HEK293 (cell line): ENCODE data around the gene DUSP2.

Experiments
- CTCF ChIA-PET: fragments of 350-600 bp; formaldehyde crosslinking; extraction: SDS; loops from one replicate; lab custom pipeline; 2021; ENCODE audit warnings: antibody characterized with exemption; lab: Yijun Ruan, JAX
- POLR2A ChIA-PET: fragments of 300-600 bp; formaldehyde crosslinking; extraction: SDS; loops from one replicate; lab custom pipeline; 2020; ENCODE audit warnings: antibody characterized with exemption, inconsistent platforms; lab: Yijun Ruan, JAX
- H3K27ac ChIP-seq: fragments of 200-500 bp; sonication (Bioruptor generic); 2 replicates; pipeline ENCODE4 v1.5.1; 2014; ENCODE audit warnings: low read depth, low read length, control low read depth, inconsistent platforms; ENCODE audit errors: extremely low read depth
- H3K36me3 ChIP-seq, 2 experiments: fragments of 200-500 bp in 1 of 2; sonication (Bioruptor generic) in 1 of 2; 1 replicate in 1 of 2; 2 replicates in 1 of 2; pipeline ENCODE4 v1.5.1; 2014 to 2017; ENCODE audit warnings: inconsistent platforms in 2 of 2, low read length in 2 of 2; ENCODE audit not compliant: control insufficient read depth in 2 of 2, insufficient read depth in 1 of 2
- H3K4me1 ChIP-seq: fragments of 200-500 bp; sonication (Bioruptor generic); 2 replicates; pipeline ENCODE4 v1.5.1; 2014; ENCODE audit warnings: mild to moderate bottlenecking, low read length, inconsistent platforms; ENCODE audit not compliant: control insufficient read depth, insufficient read depth
- H3K4me3 ChIP-seq: 2 replicates; pipeline ENCODE4 v1.5.1; 2011; ENCODE audit warnings: low read depth, mild to moderate bottlenecking, control low read depth, low read length, moderate library complexity
- H3K9me3 ChIP-seq: fragments of 200-500 bp; sonication (Bioruptor generic); 2 replicates; pipeline ENCODE4 v1.5.1; 2014; ENCODE audit warnings: low read depth, low read length, inconsistent platforms; ENCODE audit not compliant: control insufficient read depth, insufficient read depth
- KLF16 ChIP-seq: fragments of 450-650 bp; formaldehyde crosslinking; IDR thresholded peaks from 2 replicates; pipeline ENCODE4 v1.5.1; 2017; ENCODE audit warnings: missing biosample characterization, missing genetic modification characterization
- SP3 ChIP-seq: fragments of 450-650 bp; formaldehyde crosslinking; IDR thresholded peaks from 2 replicates; pipeline ENCODE4 v1.5.1; 2016; ENCODE audit warnings: missing biosample characterization, missing genetic modification characterization
- ZBTB20 ChIP-seq: fragments of 450-650 bp; formaldehyde crosslinking; IDR thresholded peaks from 2 replicates; pipeline ENCODE4 v1.5.1; 2016; ENCODE audit warnings: missing biosample characterization, missing genetic modification characterization
- ZFP3 ChIP-seq: fragments of 450-650 bp; formaldehyde crosslinking; IDR thresholded peaks from 2 replicates; pipeline ENCODE4 v1.5.1; 2016; ENCODE audit warnings: low read depth, missing biosample characterization, missing genetic modification characterization
- ZNF214 ChIP-seq: fragments of 450-650 bp; formaldehyde crosslinking; IDR thresholded peaks from 2 replicates; pipeline ENCODE4 v1.5.1; 2017; ENCODE audit warnings: missing biosample characterization, mild to moderate bottlenecking, missing genetic modification characterization, borderline replicate concordance
- ZNF426 ChIP-seq: fragments of 450-650 bp; formaldehyde crosslinking; IDR thresholded peaks from 2 replicates; pipeline ENCODE4 v1.5.1; 2017; ENCODE audit warnings: missing biosample characterization, missing genetic modification characterization, mild to moderate bottlenecking, inconsistent platforms, moderate library complexity
- ZNF544 ChIP-seq: fragments of 450-650 bp; formaldehyde crosslinking; IDR thresholded peaks from 2 replicates; pipeline ENCODE4 v1.5.0; 2017; ENCODE audit warnings: missing biosample characterization, missing genetic modification characterization
- ZNF560 ChIP-seq: fragments of 450-650 bp; formaldehyde crosslinking; IDR thresholded peaks from 2 replicates; pipeline ENCODE4 v1.5.1; 2017; ENCODE audit warnings: missing biosample characterization, missing genetic modification characterization, borderline replicate concordance
- ZNF596 ChIP-seq: fragments of 450-650 bp; IDR thresholded peaks from 2 replicates; pipeline ENCODE4 v1.5.0; 2018; ENCODE audit warnings: missing biosample characterization, mild to moderate bottlenecking, missing genetic modification characterization, moderate library complexity
- ZNF777 ChIP-seq: fragments of 450-650 bp; formaldehyde crosslinking; IDR thresholded peaks from 2 replicates; pipeline ENCODE4 v1.5.1; 2017; ENCODE audit warnings: missing biosample characterization, missing genetic modification characterization, borderline replicate concordance
- ZNF830 ChIP-seq: fragments of 450-650 bp; IDR thresholded peaks from 2 replicates; pipeline ENCODE4 v1.5.0; 2018; ENCODE audit warnings: missing biosample characterization, missing genetic modification characterization, low read depth, mild to moderate bottlenecking, moderate library complexity
- TF ChIP-seq, protein P1 (sequence below): fragments of 450-650 bp; formaldehyde crosslinking; IDR thresholded peaks from 2 replicates; pipeline ENCODE4 v1.5.1; 2016; ENCODE audit warnings: missing biosample characterization, missing genetic modification characterization
- TF ChIP-seq, protein P2 (sequence below): fragments of 450-650 bp; formaldehyde crosslinking; IDR thresholded peaks from 2 replicates; pipeline ENCODE4 v1.5.1; 2016; ENCODE audit warnings: missing biosample characterization, missing genetic modification characterization
- TF ChIP-seq, protein P3 (sequence below): fragments of 450-650 bp; formaldehyde crosslinking; conservative IDR thresholded peaks from 2 replicates; pipeline ENCODE4 v1.5.1; 2016; ENCODE audit warnings: low read depth, missing biosample characterization, missing genetic modification characterization
- TF ChIP-seq, protein P4 (sequence below): fragments of 450-650 bp; formaldehyde crosslinking; IDR thresholded peaks from 2 replicates; pipeline ENCODE4 v1.5.1; 2016; ENCODE audit warnings: missing biosample characterization, missing genetic modification characterization
- TF ChIP-seq, protein P5 (sequence below): fragments of 450-650 bp; formaldehyde crosslinking; optimal IDR thresholded peaks from 2 replicates; pipeline ENCODE3; 2016; ENCODE audit warnings: missing biosample characterization, mild to moderate bottlenecking, missing genetic modification characterization

The DUSP2 gene

DNA sequence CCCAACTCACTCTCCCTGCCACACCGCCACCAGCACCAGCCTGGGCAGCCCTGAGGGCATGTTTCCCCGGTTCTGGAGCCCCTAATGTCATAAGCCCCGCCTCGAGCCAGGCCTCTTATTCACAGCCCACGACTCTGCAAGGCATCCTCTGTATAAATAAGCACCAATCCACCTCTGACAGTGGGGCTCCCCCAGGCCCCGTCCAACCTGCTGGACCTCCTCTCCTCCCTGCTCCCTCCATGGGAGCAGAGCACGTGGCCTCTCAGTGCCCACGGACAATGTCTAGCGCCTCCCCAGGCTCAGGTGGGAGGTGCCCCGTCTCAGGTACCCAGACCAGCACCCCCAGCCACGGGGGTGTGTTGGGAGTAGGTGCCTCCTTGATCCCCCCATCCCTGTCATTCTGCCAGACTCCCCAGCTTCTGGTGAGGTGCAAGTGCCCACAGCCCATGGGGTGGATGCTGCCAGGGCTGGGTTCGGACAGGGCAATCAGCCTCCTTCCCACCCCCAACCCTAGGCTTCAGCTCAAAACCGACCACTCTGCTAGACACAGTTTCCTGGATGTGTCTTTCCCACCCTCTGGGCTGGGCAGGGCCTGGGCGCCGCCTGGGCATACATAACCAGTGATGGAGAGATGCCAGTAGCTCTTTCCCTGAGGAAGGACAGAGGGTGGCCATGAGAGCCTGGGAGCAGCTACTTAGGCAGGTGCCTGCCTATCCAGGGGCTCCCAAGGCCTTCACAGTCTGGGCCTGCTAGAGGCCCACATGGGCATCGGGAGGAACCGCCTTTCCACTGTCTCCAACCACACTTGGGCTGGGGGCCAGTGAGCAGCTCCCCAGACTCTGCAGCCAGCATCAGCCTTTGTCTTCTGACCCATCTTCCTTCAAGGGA is 27.3 kb downstream of the DUSP2 start:
- Histone ChIP-seq H3K4me3 (no peak overlapping the region), H3K36me3 (no peaks in the 10 kb centered on the region), H3K4me1 (no peaks in the 10 kb centered on the region), H3K9me3 (no peaks in the 10 kb centered on the region), H3K27ac (no peak overlapping the region)
- ChIA-PET CTCF (interaction anchor here (0.6 to 3.0 kb wide), 22 partner anchors 7 to 144 kb away, joined by 3 to 29 read pairs (median 5); partner anchors contain the start of gene ASTL), POLR2A (interaction anchor here (1.2 kb wide), 1 partner anchor 21 kb away, joined by 3 read pairs; no protein-coding TSS in a partner anchor)
- TF ChIP-seq SP3 (tag by site-specific recombination): no peak

DNA sequence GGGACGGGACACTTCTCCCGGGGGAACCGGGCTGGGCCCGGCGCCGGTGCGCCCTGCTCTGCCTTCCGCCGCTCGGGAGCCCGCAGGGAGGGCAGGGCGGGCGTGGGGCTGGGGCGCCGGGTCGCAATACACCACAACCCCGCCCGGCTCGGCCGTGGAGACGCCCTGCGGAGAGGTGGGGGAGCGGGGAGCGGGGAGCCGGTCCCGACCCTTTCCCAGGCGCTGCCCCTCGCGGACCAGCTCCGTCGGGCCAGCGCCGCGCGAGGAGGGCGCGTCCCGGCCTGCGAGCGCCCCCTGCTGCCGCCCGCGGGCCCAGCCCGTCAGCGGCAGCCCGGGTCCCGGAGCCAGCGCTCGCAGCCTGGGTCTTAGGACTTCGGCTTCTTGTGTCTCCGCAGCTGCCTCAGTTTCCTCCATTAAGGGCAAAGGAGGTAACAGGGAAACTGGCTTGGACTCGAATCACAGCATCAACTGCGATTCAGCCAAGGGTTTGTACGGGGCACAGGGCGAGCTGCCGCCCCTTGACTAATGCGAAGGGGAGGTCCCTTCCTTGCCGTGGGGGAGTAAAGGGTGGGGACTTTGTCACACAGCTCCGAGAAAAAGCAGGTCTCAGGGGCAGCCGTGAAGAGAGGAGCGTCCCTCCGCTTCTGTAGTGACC is 28.2 kb downstream of the DUSP2 start:
- Histone ChIP-seq H3K4me3 (peak overlapping the region; percentile 36), H3K36me3 (no peaks in the 10 kb centered on the region), H3K27ac (no peak overlapping the region; the same call in 1 of the 2 replicates), H3K4me1 (no peaks in the 10 kb centered on the region), H3K9me3 (no peaks in the 10 kb centered on the region)
- ChIA-PET POLR2A (interaction anchor here (0.6 to 1.2 kb wide), 2 partner anchors 22 to 540 kb away, joined by 3 to 5 read pairs; no protein-coding TSS in a partner anchor), CTCF (interaction anchor here (0.6 to 3.0 kb wide), 23 partner anchors 9 to 229 kb away, joined by 3 to 29 read pairs (median 4); partner anchors contain the start of gene ASTL)
- TF ChIP-seq ZFP3 (tag by site-specific recombination): no peak
- no peak for TF ChIP-seq KLF16 (tag by site-specific recombination)
- TF ChIP-seq, protein P1, sequence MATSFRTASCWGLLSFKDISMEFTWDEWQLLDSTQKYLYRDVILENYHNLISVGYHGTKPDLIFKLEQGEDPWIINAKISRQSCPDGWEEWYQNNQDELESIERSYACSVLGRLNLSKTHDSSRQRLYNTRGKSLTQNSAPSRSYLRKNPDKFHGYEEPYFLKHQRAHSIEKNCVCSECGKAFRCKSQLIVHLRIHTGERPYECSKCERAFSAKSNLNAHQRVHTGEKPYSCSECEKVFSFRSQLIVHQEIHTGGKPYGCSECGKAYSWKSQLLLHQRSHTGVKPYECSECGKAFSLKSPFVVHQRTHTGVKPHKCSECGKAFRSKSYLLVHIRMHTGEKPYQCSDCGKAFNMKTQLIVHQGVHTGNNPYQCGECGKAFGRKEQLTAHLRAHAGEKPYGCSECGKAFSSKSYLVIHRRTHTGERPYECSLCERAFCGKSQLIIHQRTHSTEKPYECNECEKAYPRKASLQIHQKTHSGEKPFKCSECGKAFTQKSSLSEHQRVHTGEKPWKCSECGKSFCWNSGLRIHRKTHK (tag by site-specific recombination): no peak
- no peak for TF ChIP-seq ZNF544 (tag by site-specific recombination)
- no peak for TF ChIP-seq ZNF560 (tag by site-specific recombination)
- TF ChIP-seq ZNF426: no peak
- TF ChIP-seq, protein P2, sequence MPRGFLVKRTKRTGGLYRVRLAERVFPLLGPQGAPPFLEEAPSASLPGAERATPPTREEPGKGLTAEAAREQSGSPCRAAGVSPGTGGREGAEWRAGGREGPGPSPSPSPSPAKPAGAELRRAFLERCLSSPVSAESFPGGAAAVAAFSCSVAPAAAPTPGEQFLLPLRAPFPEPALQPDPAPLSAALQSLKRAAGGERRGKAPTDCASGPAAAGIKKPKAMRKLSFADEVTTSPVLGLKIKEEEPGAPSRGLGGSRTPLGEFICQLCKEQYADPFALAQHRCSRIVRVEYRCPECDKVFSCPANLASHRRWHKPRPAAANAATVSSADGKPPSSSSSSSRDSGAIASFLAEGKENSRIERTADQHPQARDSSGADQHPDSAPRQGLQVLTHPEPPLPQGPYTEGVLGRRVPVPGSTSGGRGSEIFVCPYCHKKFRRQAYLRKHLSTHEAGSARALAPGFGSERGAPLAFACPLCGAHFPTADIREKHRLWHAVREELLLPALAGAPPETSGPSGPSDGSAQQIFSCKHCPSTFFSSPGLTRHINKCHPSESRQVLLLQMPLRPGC (tag by site-specific recombination): no peak
- TF ChIP-seq, protein P3, sequence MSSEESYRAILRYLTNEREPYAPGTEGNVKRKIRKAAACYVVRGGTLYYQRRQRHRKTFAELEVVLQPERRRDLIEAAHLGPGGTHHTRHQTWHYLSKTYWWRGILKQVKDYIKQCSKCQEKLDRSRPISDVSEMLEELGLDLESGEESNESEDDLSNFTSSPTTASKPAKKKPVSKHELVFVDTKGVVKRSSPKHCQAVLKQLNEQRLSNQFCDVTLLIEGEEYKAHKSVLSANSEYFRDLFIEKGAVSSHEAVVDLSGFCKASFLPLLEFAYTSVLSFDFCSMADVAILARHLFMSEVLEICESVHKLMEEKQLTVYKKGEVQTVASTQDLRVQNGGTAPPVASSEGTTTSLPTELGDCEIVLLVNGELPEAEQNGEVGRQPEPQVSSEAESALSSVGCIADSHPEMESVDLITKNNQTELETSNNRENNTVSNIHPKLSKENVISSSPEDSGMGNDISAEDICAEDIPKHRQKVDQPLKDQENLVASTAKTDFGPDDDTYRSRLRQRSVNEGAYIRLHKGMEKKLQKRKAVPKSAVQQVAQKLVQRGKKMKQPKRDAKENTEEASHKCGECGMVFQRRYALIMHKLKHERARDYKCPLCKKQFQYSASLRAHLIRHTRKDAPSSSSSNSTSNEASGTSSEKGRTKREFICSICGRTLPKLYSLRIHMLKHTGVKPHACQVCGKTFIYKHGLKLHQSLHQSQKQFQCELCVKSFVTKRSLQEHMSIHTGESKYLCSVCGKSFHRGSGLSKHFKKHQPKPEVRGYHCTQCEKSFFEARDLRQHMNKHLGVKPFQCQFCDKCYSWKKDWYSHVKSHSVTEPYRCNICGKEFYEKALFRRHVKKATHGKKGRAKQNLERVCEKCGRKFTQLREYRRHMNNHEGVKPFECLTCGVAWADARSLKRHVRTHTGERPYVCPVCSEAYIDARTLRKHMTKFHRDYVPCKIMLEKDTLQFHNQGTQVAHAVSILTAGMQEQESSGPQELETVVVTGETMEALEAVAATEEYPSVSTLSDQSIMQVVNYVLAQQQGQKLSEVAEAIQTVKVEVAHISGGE (tag by site-specific recombination): peak; percentile 81
- TF ChIP-seq ZNF214: no peak
- TF ChIP-seq, protein P4, sequence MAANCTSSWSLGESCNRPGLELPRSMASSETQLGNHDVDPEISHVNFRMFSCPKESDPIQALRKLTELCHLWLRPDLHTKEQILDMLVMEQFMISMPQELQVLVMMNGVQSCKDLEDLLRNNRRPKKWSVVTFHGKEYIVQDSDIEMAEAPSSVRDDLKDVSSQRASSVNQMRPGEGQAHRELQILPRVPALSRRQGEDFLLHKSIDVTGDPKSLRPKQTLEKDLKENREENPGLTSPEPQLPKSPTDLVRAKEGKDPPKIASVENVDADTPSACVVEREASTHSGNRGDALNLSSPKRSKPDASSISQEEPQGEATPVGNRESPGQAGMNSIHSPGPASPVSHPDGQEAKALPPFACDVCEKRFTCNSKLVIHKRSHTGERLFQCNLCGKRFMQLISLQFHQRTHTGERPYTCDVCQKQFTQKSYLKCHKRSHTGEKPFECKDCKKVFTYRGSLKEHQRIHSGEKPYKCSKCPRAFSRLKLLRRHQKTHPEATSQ (tag by site-specific recombination): no peak
- no peak for TF ChIP-seq ZNF596 (tag by site-specific recombination)
- TF ChIP-seq, protein P5, sequence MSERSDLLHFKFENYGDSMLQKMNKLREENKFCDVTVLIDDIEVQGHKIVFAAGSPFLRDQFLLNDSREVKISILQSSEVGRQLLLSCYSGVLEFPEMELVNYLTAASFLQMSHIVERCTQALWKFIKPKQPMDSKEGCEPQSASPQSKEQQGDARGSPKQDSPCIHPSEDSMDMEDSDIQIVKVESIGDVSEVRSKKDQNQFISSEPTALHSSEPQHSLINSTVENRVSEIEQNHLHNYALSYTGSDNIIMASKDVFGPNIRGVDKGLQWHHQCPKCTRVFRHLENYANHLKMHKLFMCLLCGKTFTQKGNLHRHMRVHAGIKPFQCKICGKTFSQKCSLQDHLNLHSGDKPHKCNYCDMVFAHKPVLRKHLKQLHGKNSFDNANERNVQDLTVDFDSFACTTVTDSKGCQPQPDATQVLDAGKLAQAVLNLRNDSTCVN: peak; percentile 33
- TF ChIP-seq ZNF830 (tag by site-specific recombination): no peak
- no peak for TF ChIP-seq ZBTB20 (tag by site-specific recombination)
- no peak for TF ChIP-seq ZNF777 (tag by site-specific recombination)
